ENCODE results near the gene ANKRD31.

Gene ANKRD31

DNA sequence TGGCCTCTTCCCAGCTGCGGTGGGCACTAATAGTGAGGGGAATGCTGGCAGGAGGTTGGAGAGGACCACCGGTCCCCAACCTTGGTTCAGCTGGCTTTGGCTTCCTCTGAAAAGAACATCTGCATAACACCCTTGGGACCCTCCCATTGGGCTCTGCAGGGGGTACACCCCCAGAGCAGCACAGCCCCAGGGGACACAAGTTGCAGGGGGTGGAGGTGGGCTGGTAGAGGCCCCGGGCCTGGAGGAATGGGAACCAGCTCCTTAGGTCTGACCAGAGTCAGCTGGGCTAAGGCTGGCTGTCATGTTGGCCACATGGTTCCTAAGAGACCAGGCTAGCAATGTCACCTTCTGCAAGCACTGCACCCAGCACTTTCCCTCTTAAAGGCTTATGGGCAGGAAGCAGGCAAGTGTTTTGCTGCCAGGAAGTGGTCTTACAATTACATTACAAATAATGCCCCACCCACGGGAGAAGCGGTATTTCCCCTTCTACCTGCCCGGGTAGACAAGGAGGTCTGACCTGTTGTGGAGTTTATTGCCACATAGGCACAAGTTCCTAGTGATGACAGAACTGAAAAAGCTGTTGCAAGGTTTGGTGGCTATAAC, 202.4 kb downstream of the ANKRD31 start:
- no peak for DNase-seq (ENCODE audit: low read depth in 3 of 3)

DNA sequence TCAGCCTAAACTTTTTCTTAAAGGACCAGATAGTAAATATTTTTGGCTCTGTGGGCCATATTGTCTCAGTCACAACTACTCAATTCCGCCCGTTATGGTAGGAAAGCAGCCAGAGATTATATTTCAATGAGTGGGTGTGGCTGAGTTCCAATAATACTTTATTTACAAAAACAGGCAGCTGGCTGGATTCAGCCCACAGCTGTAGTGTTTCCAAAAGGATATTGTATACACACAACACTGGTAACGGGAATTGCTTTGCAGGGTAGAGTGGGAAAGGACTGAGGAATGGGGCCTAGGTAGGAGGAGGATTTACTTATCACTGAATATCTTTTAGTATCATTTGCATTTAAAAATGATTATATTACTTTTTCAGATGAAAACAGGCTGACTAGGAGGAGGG, 205.3 kb downstream of the ANKRD31 start:
- DNase-seq (ENCODE audit: low read depth in 3 of 3): no peak

GRCh38 chr5:75028090-75028489, 208.6 kb downstream of the ANKRD31 start:
- no peak for DNase-seq (ENCODE audit: low read depth in 3 of 3)

DNA sequence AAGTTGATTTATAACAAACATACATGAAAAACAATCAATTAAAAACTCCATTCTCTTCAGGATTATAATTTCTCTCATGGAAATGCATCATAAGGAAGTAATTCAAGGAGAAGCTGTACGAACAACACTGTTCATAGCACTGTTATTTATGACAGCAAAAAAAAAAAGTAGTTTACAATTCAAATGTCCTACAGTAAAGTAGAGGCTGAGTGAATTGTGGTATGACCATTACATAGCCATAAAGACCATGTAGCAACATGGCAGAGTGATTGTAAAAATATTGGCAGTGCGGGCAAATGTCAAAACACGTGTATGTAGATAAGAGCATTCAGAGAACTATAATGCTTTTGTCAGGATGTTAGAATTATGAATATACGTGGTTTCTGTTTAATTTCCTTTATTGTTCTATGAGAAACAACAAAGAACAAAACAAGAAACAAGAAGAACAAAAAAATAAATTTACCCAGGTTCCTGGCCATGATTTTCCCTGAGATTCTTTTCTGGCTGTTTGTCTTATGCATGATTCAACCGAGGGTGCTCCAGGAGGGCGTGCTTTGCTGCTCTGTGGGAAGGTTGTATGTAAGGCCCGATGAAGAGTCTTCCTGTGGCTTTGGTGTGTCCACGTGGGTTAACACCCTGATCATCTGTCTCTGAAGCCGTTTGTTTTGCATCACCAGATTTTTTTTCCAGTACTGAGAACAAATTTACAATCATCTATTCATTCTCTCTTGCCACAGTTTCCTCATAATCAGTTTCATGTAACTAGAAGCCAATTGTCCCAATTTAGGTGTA, 213.1 kb downstream of the ANKRD31 start:
- no peak for DNase-seq (ENCODE audit: low read depth in 3 of 3)

DNA sequence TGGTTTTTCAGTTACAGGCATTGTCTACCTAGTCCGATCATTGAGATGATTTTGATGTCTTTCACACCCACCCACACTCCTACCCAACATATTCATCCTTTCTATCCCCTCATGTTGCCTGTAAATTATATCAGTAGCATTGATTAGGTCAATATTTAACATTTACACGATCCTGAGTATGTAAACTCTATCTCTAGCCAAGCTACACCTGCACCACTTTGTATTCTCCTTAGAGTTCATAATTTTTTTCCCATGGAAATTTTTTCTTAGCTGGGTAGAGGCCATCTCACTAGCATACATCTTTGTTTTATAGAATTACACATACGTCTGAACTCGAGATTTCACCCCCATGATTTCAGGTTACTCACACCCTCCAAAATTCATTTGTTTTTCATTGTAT, 214.9 kb downstream of the ANKRD31 start:
- no peak for DNase-seq (ENCODE audit: low read depth in 3 of 3)

DNA sequence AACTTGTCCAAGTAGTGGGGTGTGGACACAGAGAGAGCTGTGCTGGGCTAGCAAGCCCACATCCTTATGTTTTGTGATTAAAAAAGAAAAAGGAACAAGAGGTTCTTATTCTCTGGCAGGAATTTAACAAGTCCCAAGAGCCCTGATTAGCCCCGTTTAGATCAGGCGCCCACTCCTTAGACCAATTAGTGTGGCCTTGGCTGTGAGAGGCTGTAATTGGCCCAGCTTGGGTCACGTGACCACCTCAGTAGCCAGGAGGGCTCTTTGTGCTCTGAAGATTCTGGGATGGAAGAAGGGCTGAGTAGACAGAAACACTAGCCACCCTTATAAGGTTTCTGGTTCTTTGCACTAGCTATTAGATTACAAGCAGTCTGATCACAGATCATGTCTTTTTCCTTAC, 215.5 kb downstream of the ANKRD31 start:
- DNase-seq (ENCODE audit: low read depth in 3 of 3): no peak

DNA sequence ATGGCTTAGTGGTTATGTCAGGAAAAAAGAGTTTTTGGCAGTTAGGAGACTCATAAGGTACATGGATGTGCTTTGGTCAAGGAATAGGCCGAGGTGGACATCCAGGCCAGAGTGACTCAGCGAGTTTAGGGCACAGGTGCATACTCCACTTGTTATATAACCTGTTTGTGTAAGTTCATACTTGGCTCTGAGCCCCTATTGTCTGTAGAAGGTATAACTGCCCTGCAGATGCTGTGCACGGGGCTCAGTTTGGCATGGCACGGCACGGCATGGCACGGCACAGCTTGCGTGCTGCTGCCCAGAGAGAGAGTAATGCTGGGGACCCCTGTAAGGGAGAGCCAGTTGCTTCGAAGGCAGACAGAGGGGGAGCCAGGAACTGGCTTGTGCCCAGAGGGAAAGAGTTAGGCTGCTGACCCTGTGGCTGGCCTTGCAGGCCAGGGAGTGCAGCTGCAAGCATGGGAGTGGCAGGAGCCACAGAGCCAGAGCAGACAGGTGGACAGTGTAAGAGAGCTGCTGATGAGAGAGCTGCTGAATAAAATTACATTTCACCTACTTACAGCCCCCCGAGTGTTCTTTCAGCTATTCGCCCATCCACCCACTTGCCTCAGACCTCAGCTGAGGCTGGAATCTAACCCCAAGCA, 216.5 kb downstream of the ANKRD31 start:
- DNase-seq (ENCODE audit: low read depth in 3 of 3): no peak

DNA sequence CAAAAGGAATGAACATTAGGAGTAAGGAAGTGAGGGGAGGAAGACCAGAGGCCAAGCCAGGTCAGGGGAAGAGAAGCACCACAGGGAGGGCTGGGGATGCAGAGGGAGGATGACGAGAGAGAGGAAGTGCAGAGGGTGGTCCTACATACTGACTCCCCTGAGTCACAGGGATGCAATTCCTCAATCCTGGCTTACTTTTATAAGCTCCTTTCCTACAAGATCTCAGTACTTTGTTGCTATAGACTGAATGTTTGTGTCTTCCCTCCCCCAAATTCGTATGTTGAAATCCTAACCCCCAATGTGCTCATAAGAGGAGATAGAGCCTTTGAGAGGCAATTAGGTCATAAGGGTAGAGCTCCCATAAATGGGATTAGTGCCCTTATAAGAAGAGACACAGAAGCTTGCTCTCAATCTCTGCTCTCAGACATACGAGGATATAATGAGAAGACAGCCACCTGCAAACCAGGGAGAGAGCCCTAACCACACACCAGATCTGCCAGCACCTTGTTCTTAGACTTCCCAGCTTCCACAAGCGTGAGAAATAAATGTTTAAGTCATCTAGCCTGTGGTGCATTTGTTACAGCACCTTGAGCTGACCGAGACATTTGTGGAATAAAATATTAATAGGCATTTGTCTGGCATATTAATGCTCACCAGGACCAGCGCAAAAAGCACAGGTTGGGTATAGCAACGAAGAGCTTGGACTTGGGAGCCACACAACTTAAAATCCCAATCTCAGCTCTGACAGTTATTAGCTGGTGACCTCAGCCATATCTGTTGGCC, 217.7 kb downstream of the ANKRD31 start:
- no peak for DNase-seq (ENCODE audit: low read depth in 3 of 3)

Data from stimulated activated CD4-positive, alpha-beta T cell treated with anti-CD3 and anti-CD28 coated beads, TNF-alpha, amount 100 ng/mL, for 4 hours (primary cell).